Effector CD4-positive, alpha-beta T cell (primary cell): ENCODE measurements around the gene SCARF2.

Source experiments
- DNase-seq: peaks from one replicate; pipeline ENCODE4 v3.0.0-alpha.2; 2020

SCARF2 gene

DNA sequence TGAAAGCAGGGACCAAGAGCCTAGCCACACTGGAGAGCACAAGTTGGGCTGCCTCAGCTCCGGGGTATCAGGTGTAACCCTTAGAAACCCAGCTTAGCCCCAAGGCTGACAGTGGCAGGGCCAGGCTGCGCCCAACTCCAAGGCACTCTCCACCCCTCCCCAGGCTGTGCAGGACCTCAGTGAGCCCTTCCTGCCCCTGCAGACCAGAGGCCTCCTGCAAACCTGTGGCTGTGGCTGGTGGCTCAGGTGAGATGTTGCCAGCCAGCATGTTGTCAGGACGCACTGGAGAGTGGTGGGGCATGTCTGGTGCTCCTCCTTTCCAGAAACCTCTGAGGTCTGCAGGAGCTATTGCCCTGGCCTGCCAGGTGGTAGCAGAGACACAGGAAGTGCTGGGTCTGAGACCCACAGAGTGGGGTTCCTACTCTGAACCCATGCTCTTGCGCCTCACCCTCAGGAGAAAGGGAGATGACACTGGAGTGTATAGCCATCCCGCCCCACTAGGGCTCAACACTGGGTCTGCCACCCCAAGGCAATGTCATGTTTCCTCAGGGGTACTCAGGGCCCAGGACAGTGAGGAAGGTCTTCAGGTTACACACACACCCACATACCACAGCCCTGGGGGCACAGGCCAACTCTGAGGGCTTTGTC is 2.4 kb upstream of the SCARF2 start:
- no peak for DNase-seq

DNA sequence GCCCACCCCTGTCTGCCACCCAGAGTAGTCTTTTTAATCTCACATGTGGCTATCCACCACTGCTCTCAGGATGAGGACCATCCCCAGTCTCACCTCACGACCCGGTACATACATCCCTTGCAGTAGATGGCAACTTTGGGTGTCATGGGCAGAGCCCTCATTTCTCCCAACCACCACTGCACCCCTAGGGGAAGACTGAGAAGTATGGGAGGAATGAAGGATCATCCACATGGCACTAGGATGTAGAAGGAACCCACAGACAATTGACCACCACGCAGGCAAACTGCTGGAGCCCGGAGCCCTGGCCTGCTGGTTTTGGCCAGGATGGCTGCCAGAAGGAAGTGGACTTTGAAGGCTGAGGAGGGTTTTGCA is 1.9 kb upstream of the SCARF2 start:
- no peak for DNase-seq

DNA sequence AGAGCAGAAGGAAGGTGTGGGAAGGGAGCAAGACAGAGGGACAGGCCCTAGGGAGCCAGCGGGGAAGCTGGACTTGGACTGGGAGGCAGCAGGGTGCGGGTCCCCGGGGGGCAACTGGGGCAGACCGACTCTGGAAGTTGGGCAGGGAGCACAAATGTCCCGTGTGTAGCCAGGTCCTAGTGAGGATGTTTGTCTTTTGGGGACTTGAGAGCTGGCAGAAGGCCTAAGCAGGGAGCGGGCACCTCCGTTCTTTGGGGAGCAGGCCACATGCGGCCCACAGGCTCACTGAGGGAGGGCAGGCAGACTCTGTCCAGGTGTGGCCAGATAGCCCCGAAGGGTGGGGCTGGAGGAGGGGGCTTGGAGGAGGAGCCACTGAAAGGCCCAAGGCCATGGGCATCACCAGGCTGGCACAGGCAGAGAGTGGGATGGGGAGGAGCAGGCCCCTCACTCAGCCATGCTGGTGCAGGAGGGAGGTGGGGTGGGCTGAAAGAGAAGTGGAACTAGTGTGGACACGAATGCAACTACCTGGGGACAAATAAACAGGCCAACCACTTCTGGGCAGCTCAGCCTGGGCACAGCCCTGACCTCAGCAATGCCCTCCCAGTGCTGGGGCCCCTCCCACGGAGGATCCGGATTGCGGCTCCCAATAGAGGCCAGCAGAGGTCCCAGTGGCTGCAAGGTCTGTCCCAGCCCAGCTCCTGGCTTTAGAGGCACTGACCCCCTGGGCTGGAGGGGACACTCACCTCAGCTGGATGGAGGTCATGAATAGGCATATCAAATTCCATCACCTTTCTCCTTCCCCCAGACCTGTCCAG is 1.3 kb upstream of the SCARF2 start:
- no peak for DNase-seq

- DNase-seq, result no peak
These were observed 727 bp upstream of the SCARF2 start for GRCh38 chr22:20438427-20438677.

GRCh38 chr22:20436768-20437612 is 635 bp downstream of the SCARF2 start:
- DNase-seq, result no peak

GRCh38 chr22:20436307-20436767 is 1.3 kb downstream of the SCARF2 start:
- no peak for DNase-seq

- DNase-seq, result no peak
These were observed 2.0 kb downstream of the SCARF2 start for GRCh38 chr22:20435436-20436306.

- no peak for DNase-seq
These were observed 2.9 kb downstream of the SCARF2 start for GRCh38 chr22:20434773-20435172.

DNA sequence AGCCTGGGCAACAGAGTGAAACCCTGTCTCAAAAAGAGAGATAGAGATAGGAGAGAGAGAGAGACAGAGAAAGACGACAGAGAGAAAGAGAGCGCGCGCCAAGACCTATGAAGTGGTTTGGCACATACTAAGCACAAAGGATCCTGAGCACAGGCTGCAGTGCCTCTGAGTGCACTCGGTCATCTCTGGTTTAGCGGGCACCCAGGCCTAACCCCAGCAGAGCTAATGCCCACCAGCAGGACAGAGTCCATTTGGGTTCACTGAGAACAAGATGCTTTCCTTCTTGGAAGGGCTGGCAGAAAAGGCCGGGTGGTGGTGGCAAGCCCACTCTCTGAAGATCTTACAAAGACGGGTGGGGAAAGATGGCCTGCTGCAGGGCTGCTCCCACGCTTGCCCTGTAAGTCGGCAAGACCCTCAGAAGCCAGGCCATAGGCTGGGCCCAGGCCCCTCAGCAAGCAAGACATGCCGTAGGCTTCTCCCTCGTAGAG is 3.3 kb downstream of the SCARF2 start:
- no peak for DNase-seq

DNA sequence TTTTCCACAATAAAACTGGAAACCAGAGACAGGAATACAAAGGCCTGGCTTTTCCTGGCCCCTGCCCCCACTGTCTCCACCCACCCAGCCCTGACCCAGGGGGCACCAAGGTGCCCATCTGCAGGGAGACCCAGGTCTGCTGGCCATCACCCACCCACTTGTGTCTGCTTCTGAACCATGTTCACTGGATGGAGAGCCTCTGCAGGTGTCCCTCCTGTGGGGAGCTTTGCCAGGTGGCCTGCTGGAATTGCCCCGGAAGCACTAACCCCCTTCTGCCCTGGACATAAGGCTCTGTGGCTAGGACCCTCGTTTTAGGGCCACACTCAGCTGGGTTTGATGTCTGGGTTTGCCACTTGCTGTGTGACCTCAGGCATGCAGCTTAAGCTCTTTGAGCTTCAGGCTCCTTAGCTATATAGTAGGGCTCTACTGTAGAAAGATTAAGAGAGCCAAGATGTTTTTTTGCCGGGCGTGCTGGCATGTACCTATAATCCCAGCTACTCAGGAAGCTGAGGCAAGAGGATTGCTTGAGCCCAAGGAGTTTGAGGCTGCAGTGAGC is 3.9 kb downstream of the SCARF2 start:
- DNase-seq, result no peak

GRCh38 chr22:20433191-20433590 is 4.4 kb downstream of the SCARF2 start:
- no peak for DNase-seq

GRCh38 chr22:20432244-20432686 is 5.4 kb downstream of the SCARF2 start:
- DNase-seq, result no peak

DNA sequence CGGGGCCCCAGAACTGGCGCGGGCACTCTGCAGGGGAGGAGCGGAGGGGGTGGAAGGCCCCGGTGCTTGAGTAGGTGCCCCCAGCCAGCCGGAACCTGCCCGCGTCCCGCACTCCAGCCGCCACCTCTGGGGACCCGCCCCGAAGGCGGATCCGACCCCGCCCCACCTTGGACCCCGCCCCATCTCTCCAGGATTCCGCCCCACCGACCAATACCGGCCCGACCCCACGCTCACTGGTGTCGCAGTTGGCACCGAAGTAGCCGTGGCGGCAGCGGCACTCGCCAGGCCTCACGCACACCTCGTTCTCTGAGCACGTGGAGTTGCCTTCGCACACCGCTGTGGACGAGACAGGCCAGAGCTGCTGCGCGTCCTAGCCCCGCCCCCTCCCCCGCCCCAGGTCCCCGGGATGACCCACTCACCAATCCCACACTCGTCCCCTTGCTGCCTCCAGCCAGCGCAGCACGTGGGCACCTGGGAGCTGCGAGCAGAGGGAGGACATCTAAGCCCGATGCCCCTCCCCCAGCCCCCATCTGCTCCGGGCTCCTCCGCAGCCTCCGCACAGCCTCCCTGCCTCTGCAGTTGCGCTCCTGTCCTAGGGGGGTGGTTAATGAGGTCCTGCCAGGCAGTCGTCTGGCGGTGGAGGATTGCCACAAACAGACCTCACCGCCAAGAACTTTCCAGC is 6.0 kb downstream of the SCARF2 start:
- DNase-seq, result no peak

GRCh38 chr22:20430720-20431510 is 6.7 kb downstream of the SCARF2 start:
- DNase-seq, result peak; percentile 44

GRCh38 chr22:20430101-20430719 is 7.4 kb downstream of the SCARF2 start:
- no peak for DNase-seq

- peak; percentile 76 for DNase-seq
These were observed 8.1 kb downstream of the SCARF2 start for GRCh38 chr22:20429254-20430100.

GRCh38 chr22:20428496-20429253 is 8.9 kb downstream of the SCARF2 start:
- DNase-seq, result no peak

- no peak for DNase-seq
These were observed 9.6 kb downstream of the SCARF2 start for GRCh38 chr22:20427945-20428417.
